ENCODE results near the gene STAMBP.
"Not testable (repeated sequence)": the region's sequence is repeated elsewhere in the genome, so short reads cannot be mapped to it uniquely, and the experiment has no call there.

Gene STAMBP

GRCh38 chr2:73887596-73888353 is 59.0 kb downstream of the STAMBP start:
- not testable (repeated sequence) for DNase-seq (ENCODE audit: low spot score)

- no peak for DNase-seq (ENCODE audit: low spot score)
Observed at GRCh38 chr2:73888388-73888787, 59.6 kb downstream of the STAMBP start.

GRCh38 chr2:73889206-73889605 is 60.4 kb downstream of the STAMBP start:
- DNase-seq (ENCODE audit: low spot score) = no peak

GRCh38 chr2:73890301-73891092 is 61.7 kb downstream of the STAMBP start:
- peak; percentile 33 for DNase-seq (ENCODE audit: low spot score)

- no peak for DNase-seq (ENCODE audit: low spot score)
Observed at GRCh38 chr2:73891276-73891901, 62.6 kb downstream of the STAMBP start.

- DNase-seq (ENCODE audit: low spot score) = no peak
Observed at GRCh38 chr2:73892631-73893329, 64.0 kb downstream of the STAMBP start, which contains the start of gene ACTG2. Gene ACTG2 (plus strand): TSS chr2:73893008. CDS start chr2:73901312, 8,304 bp downstream.

- no peak for DNase-seq (ENCODE audit: low spot score)
Observed at GRCh38 chr2:73893764-73894474, 65.2 kb downstream of the STAMBP start.

GRCh38 chr2:73894475-73894850 is 65.7 kb downstream of the STAMBP start:
- DNase-seq (ENCODE audit: low spot score) = no peak

- no peak for DNase-seq (ENCODE audit: low spot score)
Observed at GRCh38 chr2:73894877-73895276, 66.1 kb downstream of the STAMBP start.

- DNase-seq (ENCODE audit: low spot score) = no peak
Observed at GRCh38 chr2:73895473-73895872, 66.7 kb downstream of the STAMBP start.

GRCh38 chr2:73896362-73897239 is 67.8 kb downstream of the STAMBP start:
- peak; percentile 89 for DNase-seq (ENCODE audit: low spot score)

- DNase-seq (ENCODE audit: low spot score) = no peak
Observed at GRCh38 chr2:73897240-73897583, 68.5 kb downstream of the STAMBP start.

- DNase-seq (ENCODE audit: low spot score) = no peak
Observed at GRCh38 chr2:73897934-73898333, 69.2 kb downstream of the STAMBP start.

- no peak for DNase-seq (ENCODE audit: low spot score)
Observed at GRCh38 chr2:73899801-73900336, 71.1 kb downstream of the STAMBP start.

- DNase-seq (ENCODE audit: low spot score) = no peak
Observed at GRCh38 chr2:73901143-73901542, 72.4 kb downstream of the STAMBP start.

GRCh38 chr2:73902284-73902683 is 73.5 kb downstream of the STAMBP start:
- no peak for DNase-seq (ENCODE audit: low spot score)

- DNase-seq (ENCODE audit: low spot score) = no peak
Observed at GRCh38 chr2:73903313-73903712, 74.6 kb downstream of the STAMBP start.

- DNase-seq (ENCODE audit: low spot score) = not testable (repeated sequence)
Observed at GRCh38 chr2:73903949-73904613, 75.3 kb downstream of the STAMBP start.

GRCh38 chr2:73904952-73905351 is 76.2 kb downstream of the STAMBP start:
- DNase-seq (ENCODE audit: low spot score) = no peak
